Spleen (tissue), 7 donors: ENCODE measurements around the gene YIPF4.

Source experiments
- POLR2AphosphoS5 ChIP-seq, 3 donors: sonication (generic); formaldehyde crosslinking; IDR thresholded peaks; one replicate each; pipeline ENCODE4 v1.5.1; 2017; ENCODE audit warnings: antibody characterized with exemption in 3 of 3
- TF ChIP-seq, protein P1 (sequence below), 11 experiments: fragments of 200-600 bp in 7 of 11; fragments of 450-650 bp in 4 of 11; sonication (generic) in 4 of 11; IDR thresholded peaks in 8 of 11; conservative IDR thresholded peaks in 3 of 11; 1 replicate in 7 of 11; 2 replicates in 4 of 11; pipeline versions ENCODE4 v1.4.0 to v1.8.0; 2016 to 2021; ENCODE audit warnings: antibody characterized with exemption in 11 of 11, inconsistent platforms in 4 of 11, mild to moderate bottlenecking in 1 of 11
- donor health status: DM: no; HTN: no; CAD: no; lungs with moderate emphysema.
- donor health status: DM: no; HTN: no; CAD: no.
- donor health status: DM: no; HTN: no; CAD: no.

DNA sequence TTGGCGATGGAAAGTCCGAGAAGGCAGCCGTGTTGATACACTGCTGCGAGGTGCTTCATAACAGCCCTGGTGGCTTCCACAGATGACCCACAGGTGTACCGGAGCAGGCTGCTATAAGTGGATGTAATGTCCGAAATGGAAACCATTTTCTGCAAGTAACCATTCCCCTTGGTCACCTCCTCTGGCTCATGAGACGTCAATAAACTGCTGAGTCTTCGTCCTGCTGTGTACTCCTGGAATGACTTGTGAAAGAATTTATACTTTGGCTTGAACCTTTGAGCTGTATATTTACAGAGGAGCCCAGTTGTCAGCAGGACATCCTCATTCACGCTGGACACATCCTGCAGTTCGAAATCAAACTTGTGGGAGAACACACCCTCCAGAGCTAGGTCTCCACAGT, 27.4 kb upstream of the YIPF4 start:
- TF ChIP-seq, protein P1, sequence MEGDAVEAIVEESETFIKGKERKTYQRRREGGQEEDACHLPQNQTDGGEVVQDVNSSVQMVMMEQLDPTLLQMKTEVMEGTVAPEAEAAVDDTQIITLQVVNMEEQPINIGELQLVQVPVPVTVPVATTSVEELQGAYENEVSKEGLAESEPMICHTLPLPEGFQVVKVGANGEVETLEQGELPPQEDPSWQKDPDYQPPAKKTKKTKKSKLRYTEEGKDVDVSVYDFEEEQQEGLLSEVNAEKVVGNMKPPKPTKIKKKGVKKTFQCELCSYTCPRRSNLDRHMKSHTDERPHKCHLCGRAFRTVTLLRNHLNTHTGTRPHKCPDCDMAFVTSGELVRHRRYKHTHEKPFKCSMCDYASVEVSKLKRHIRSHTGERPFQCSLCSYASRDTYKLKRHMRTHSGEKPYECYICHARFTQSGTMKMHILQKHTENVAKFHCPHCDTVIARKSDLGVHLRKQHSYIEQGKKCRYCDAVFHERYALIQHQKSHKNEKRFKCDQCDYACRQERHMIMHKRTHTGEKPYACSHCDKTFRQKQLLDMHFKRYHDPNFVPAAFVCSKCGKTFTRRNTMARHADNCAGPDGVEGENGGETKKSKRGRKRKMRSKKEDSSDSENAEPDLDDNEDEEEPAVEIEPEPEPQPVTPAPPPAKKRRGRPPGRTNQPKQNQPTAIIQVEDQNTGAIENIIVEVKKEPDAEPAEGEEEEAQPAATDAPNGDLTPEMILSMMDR (IDR thresholded peaks at IDR 0.05 in 8 of 11, conservative IDR thresholded peaks at IDR 0.05 in 3 of 11), result no peak
- no peak for TF ChIP-seq POLR2AphosphoS5 (IDR thresholded peaks at IDR 0.05)
